Activated CD4-positive, alpha-beta T cell treated with anti-CD3 and anti-CD28 coated beads, Interleukin-2, amount 50 U/mL, for 16 hours (primary cell): ENCODE measurements around the gene EPHB3.

Experiments
- DNase-seq: peaks from one replicate; pipeline ENCODE4 v3.0.0-alpha.2; 2020

The EPHB3 gene

GRCh38 chr3:184630861-184631471, 69.4 kb downstream of the EPHB3 start:
- no peak for DNase-seq

DNA sequence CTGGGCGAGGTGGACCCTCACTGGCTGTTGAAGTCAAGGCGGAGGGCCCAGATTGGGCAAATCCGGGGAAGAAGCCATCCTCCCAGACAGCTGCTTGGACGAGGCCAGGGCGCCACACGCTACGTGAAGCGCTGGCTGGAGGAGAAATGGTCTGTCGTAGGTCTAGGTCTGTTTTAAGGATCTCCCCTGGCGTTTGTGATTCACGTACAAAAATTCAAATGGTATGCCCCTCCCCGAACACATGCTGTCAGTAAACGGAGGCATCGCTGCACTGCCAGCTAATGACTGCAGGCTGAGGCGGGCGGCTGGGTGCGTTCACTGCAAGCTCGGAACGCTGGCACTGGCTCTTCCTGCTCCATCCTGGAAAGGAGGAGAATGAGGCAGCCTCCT, 69.9 kb downstream of the EPHB3 start:
- DNase-seq, result no peak
